NCI-H774 (cell line): ENCODE results near the gene RASSF4.

Source experiments
- DNase-seq: peaks from one replicate; lab custom pipeline; 2025; lab: John Stamatoyannopoulos, UW

The RASSF4 gene

DNA sequence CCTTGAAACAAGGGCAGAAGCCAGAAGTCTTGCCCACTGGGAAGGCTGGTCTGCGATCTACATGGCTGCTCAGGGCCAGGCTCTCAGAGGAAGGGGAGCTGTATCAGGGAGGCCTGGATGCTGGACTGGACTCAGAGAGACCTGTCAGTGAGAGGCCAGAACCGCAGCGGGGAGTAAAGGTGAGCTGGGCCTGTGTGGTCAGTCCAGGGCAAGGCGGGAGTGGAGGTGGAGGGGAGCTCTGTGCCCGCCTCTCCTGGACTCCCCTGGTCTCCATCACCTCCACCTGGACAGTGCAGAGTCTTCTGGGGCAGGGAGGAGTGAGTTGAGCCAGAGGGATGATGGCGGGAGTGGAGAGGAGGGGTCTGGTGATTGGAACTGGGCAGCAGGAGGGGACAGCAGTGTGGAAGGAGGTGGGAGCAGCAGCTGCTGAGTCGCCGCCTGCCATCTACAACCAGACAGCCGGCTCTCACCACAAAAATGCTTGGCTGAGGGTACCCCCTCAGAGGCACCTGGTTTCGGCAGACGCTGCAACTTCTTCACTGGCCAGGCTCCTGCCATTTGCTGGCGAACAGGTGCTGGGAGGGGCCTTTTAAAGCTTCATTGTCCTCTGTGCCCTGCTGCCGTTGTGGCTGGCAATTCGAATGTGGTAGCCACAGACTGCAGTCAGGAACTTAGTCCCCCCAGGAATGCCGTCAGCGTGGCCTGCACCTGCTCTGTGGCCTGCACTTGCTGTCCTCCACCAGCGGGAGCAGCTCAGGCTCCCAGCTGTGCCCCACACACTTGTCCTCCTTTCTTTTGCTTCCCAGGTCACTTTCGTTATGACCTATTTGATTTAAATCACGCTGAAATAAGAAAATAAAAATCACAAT lies 3.5 kb downstream of the RASSF4 start:
- no peak for DNase-seq

DNA sequence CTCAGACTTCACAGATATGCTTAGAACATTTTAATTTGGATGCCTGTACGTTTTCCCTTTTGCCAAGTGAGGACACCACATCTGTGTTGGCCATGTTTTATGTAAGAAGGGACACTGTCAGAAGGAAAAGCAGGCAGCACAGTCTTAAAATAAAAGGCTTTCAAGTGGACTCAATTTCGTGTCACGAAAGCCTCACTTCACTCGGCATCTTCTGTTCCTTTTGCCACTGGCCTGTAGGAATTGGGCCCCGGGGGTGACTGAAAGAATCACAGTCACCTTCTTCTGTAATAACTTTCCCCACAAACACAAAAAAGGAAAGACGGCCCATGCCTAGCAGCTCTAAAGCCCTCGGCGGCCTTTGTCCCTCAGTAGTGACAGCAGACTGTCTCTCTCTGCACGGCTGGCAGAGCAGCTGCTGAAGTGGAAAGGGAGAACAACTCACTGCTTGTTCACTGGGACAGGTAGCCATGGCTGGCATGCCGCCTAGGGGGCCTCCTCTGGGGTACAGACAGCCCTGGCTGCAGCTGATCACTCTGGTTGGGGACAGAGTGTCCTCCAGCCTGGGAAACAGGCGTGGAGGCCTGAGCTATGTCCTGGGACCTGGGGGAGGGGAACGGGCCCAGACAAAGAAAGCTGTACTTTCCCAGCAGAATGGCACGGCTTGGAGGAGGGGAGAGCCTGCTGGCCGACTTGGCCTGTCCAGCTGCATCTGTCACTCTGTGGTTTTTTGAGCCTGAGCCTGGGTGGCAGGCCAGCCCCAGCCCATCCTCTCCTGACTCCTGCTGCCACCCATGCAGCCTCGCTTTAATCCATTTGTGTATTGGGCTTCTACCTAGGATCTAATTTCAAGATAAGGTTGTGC lies 4.4 kb downstream of the RASSF4 start:
- DNase-seq: no peak

DNA sequence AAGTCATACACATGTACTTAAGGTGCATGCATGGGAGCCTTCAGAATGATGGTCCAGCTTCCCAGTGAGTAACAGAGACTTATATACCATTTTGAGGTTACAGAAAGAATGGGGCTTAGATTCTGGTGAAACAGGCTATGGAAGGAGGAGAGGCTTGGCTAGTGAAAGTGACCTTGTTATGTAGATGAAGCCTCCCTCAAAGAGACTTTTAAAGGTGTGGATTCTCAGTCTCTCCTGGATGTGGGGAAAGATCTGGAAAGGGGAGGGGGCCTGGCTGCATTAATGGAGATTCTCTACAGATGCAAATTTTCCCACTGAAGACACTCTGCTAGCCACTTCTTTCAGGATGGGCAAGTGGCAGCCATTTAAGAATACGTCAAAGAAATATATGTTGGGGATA lies 5.5 kb downstream of the RASSF4 start:
- no peak for DNase-seq

DNA sequence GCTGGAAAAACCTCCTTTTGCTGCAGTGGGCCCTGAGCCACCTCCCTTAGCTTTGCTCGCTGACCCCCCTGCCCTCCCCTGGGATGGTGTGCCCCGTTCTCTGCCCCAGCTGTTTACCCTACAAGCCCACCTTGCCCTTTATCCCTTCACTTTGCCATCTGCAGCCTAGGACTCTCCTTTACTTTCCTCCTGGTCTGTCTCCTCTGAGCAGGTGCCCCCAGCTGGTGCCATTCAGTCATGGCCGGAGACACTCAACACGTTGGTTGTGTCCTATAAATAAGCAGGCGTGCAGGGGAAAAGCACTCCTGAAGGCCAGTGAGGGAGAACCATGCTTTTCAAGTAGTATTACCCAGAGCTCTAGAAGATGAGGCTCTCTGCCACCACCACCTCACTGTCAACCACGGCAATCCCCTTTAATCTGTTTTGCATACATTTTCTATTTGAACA lies 6.1 kb downstream of the RASSF4 start:
- DNase-seq: no peak

DNA sequence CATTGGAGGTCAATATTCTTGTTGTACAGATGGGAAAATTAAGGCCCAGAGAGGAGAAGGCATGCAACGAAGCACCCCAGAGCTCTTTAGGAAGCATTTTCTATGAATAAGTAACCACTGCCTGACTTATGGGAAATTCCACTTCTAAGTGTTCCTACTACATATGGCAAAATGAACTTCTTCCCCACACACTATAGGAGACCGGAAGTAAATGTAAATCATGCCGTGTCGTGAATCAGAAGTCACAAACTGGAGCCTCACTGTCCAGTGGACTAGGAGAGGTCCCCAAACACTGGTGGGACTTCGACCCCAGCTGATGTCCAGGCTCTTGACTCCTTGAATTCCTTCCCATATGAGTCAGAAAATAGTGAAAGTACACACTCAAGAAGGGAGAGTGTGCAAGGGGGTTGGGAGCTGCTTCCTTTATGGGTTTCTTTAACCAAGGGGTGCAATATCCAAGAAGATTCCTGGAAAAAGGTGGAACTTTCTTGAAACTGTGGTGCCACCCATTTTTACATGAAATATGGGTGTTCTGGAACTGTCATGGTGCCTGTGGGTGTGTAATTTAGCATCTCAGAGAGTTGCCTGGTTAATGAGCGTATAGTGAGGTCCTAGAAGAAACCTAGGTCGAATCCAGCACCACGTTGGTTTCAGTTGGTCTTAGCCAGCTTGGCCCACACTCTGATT lies 6.7 kb downstream of the RASSF4 start:
- no peak for DNase-seq

DNA sequence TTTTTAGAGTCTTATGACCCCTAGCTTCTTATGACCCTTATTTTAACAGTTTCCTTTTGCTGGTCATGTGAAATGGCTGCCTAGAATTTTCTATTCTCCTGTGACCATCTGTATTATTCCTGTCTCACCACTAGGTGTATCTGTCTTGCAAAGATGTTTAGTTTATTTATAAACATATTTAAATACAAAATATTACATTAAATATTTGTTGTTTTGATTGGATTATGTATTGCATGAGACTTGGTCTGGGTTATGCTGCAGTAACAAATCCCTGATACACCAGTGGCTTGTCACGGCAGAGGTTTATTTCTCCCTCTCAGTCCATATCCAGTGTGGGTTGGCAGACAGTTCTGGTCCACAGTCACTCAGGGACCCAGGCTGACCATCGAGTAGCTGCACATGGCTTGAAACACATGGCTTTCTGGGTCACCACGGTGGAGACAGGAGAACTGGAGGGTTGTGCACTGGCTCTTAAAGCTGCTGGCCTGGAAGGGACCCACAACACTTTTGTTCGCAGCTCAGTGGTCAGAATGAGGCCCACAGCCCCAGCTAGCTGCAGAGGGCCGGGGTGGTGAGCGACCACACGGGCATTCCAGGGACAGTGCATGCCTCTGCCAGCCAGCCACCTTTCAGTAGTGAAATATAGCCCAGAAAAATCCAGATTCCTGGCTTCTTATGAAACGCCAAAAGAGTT lies 7.4 kb downstream of the RASSF4 start:
- no peak for DNase-seq

DNA sequence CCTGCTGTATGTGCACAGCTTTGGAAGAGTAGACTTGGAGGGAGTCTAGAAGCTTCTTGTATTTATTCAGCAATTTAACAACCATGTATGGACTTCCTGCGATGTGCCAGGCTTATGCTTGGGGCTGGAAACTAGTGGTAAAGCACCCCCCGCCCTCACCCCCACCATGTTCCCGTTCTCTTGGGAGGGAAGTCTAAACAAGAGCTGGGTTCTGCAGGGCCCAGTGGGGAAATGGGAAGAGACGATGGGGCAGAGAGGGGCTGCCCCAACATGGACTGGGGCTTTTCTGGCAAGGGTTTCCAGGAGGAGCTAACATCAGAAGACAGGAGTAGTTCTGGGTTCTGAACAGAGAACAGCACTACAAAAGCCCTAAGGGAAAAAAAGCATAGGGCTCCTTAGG lies 8.0 kb downstream of the RASSF4 start:
- no peak for DNase-seq

DNA sequence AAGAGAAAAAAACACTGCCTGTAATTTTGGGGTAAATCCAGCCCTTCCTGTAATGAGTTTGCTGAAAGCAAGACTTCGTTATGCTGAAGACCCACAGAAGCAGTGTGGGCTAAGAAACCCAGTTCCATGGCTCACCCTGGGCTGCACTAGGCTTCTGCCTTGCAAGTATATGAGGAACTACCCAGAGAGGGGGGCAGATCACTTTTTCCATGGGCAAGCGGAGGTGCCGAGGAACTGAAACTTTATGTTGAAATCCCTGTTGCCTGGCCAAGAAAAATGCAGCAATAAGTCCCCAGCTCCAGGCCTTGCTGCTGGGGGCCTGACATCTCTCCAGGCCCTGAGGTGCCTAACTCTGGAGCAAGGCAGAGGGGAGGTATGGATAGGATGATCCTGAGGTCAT lies 8.5 kb downstream of the RASSF4 start:
- no peak for DNase-seq

DNA sequence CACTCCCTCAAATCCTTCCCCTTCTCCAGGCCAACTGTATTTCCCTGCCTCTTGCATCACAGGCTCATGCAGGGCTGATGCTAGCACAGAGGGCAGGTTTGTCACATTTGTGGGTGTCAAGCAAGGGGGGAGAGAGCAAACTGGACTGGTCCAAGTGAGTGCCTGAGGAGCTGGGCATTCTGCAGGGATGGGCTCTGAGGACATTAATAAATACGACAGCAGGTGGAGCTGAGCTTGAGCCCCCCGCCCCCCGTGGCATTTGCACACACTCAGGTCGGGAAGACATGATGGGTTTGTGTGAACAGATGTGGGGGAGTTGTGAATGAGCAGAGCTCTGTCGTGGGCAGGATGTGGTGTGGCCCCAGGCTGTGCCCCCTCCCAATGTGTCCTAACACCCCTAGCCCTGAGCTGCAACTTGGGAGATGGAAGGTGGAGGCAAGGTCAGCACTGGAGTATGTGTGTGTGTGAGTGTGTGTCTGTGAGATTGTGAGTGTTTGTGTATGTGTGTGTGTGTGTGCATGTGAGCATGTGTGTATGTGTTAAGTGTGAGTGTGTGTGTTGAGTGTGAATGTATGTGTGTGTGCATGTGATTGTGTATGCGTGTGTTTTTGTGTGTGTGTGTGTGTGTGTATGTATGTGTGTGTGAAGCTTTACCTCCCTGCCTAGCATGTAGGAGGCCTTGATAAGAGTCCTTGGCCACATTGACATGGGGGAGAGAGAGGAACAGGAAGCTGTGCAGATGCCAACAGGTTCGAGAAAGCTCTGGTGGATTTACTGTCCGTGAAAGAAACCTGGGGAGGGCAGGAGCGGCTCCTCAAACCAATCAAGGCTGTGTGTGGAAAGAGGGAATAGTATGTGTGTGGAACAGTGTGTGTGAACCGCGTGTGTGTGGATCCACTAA lies 9.1 kb downstream of the RASSF4 start:
- no peak for DNase-seq

DNA sequence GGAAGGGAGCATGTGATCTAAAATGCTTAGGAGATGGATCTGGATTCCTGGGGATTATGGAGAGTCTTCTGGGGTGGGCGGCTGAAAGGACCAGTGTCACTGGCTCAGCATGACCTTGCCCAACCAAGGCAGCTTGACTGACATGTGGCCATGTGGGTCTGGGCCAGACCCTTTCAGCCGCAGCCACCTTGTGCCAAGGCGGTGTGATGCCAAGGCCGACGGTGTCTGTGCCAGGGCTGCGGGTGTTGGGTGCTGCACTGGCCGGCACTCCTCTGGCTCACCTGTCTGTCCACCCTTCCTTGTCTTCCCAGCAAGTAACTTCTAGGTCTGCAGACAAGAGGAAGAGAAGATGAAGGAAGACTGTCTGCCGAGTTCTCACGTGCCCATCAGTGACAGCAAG lies 10.3 kb downstream of the RASSF4 start:
- DNase-seq: no peak

DNA sequence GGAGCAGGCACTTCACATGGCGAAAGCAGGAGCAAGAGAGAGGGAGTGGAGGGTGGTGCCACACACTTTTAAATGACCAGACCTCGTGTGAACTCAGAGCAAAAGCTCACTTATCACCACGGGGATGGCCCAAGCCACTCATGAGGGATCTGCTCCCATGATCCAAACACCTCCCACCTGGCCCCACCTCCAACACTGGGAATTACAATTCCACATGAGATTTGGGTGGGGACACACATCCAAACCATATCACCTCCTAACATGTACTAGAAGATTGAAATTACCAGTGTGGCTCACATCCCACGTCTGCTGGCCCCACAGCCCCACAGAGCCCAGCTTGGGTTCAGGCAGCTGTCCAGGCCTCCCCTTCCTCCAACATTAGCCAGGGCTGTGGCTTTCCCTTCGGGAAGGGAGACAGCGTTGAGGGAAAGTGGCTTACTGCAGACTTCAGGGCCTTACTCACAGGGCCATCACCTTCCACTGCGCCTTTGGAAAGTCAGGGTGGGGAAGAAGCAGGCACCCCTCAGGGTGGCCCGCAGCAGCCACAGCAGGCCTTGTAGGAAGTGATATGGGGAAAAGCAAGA lies 11.3 kb downstream of the RASSF4 start:
- DNase-seq: no peak

DNA sequence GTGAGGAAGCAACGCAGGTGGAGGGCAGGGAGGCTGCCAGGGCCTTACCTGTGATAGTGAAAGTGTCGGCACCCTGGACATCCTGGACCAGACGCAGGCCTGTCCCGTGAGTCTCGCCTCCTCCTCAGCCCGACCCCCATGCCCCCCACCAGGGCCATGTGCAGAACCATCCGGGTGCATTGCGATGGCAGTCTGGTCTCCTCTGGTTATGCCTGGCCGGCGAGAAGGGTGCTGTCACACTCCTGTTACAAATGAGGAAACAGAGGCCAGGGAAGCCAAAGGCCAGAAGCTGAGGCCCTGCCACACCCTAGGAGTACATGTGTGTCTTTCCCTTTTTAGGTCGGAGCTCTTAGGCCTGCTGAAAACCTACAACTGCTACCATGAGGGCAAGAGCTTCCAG lies 11.8 kb downstream of the RASSF4 start:
- DNase-seq: no peak

DNA sequence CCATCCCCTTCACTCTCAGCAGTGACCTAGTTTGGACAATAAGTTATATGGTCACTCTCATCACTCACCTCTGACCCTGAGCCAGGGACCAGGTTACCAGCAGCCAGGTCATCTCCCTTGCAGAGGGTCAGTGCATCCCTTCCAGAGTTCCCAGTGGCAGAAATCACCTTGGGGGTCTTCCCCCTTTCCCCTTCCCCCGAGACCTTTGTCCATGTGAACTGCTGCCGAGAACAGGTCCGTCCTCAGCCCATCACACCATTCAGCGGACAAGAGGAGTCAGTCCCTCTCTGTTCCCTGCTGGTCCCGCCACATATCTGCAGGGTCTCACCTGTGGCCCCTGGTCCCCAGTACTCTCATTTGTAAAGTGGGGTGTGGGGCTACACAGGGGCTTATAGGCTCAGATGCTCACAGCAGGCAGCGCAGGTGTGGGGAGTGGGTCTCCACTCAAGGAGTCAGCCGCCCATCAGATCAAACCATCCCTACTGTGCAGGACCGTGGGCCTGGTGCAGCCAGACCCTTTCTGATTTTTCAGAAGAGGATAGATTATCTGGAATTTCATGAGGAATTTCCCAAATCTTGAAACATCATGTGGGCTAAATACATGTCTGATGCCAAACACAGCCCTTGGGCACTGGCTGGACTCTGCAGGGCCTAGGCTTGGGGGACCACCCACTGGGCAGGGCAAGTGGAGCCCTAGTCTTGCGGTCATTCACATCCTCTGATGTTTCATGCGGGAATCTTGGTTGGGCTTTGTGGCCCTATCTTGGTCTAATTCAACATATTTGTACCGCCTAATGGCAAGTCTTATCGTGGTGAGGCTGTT lies 12.5 kb downstream of the RASSF4 start:
- no peak for DNase-seq

DNA sequence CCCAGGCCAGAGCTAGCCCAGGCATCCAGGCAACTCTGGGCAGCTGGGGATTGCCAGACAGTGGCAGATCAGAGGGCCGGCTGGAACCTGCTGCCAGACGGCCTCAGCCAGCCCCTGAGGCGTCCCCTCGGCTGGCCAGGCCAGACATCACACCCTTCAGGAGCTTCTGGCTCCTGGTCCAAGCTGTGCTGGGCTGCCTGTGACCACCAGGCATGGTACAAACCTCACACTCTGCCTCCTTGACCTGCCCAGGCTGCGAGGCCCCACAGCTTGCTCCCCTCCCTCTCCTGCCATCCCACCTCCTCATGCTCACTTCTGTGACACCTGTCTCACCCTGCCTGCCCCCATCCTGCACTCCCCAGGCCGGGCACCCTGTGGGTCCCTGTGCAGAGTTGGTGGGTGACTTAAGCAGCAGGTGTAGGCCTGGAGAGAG lies 13.3 kb downstream of the RASSF4 start:
- no peak for DNase-seq

DNA sequence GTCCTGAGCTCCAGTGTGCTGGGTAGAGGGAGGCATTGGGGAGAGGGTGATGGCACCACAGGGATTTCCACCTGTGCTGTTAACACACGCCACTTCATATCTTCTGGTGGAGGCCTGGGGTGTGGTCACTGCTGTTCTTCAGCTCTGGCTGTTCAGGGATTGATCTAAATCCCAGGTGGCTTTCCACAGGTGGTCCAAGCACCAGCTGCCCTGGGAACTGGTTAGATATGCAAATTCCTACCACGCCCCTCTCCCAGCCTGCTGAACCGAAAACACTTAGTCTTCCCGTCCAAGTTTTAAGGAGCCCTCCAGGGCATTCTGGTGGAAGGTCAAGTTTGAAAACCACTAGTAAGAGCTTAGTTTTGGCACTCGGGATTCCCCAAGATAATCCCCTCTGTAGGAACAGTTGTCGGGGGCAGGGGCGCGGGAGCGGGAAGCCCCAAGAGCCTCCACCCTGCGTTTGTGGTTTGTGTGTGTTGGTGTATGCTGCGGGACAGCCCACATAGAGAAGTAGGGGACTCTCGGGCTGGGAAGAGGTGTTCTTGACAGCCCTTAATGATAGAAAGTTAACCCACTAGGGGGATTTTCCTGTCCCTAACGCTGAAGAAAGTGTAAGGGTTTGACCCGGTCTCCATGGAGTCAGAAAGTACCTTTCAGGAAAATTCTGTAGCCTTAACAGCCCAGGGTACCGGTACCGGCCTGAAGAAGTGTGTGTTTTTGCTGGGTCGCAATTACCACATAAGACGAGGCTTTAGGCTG lies 13.9 kb downstream of the RASSF4 start:
- no peak for DNase-seq

DNA sequence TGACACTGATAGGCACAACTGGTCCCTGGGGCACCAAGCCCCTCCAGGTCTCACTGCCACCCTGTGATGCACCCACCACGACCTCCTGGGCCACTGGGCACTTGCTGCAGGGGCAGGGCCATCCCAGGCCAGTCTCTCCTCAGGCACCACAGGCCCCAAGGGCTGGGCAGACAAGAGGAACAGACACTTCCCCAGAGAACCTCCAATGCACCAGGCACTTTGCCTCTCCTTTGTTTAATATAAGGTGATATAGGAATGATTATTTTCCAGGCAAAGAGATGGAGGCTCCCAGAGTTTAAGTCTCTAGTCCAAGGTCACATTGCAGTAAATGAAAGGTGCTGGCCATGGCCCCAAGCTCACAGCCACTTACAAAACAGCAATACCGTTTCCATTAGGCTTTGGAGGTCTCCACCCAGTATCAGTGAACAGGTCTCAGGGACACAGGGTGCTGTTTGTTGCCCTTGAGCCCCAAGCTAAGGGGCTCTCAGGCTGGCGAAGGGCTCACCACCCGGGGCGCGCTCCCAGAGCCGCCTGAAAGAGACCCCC lies 14.6 kb downstream of the RASSF4 start:
- no peak for DNase-seq

DNA sequence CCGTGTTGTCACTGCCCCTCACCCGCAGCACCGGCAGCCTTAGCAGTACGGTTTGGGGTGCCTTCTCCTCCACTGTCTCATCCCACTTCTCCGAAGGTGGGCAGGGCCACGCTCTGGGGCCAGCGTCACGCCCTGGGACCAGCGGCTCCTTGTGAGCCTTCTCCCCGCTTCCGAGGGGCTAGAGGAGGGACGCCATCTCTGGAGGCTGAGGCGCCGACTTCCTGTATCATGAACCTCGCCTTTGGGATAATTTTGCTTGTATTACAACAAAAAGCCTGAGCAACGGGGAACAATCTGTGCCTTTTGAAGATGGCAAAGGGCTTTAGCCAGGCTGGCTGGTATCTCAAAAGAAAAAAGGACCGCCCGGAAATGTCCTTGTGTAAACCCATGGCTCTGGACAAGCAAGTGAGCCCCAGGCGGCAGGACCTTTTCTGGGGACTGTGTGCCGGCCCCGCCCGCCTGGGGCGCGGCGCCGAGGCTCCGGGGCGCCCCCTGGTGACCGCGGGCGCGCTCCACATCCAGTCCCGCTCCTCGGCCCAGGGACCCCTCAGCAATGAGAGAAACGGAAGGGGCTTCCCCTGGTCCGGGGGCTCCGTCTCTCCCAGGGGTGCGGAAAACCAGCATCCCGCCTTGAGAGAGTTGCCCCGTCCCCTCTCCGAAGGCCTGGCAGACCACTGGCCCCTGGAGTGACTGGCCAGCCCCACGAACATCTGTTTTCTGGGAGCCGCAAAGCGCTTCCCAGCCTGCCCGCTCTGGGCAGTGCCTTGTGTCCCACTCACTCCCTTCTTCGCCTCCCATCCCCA lies 15.2 kb downstream of the RASSF4 start:
- DNase-seq: peak; percentile 48
